ENCODE results near the gene RAD9A. TPM values are rescaled to one million over a fixed set of nuclear protein-coding genes. Genes with fewer than 3 reads are reported as not detected.
A peak's percentile ranks its signal among the peaks of the same experiment; 100 is the strongest.

The RAD9A gene
- total RNA-seq, 1 experiment from 2014 or later = 20.9 TPM

DNA sequence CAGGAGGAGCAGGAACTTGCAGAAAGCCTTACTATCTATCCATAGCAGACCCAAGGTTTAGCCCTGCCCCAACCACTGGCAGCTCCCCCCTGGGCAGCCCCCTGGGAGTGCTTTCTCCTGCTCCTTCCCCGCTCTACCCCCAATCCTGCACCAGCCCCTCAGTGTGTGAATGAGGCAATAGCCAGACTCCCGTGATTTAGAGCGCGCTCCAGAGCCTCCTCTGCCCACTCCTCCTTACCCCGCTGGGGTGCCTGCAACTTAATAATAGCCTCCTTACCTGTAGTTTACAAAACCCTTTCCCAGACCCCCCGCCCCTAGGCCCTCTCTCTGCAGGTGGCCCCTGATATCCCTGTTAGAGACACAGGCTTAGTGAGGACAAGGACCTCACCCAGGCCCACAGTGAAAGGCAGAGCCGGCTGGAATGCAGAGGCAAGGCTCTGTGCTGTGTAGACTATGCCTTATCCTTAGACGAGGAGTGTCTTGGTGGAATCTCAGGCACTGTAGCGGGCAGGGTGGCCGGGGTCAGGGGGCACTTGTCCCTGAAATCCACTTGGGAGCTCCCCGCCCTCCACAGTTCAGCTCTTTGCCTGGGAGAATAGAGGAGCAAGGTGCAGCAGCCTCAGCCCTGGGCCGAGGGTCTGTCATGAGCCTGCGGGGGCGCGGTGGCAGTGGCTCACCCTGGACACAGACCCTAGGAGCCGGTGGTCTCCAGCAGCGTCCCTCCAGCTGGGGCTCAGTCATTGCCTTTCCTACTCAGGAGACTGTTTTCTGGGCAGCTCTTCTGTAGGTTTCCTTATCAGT lies 19.4 kb downstream of the RAD9A start:
- WGBS (ENCODE audit: extremely low coverage, insufficient read length, low lambda C conversion rate) = no CpG with 5 or more reads among the region's 17 CpGs
- Mint-ChIP-seq H3K4me3 (no peak overlapping the region), H3K4me1 (peaks cover 17 to 32% of the 10 kb centered on the region in 2 experiments), H3K9me3 (no peaks in the 10 kb centered on the region; a peak in 1 of 5 replicates), H3K27ac (peak overlapping the region in 1 of 3 experiments; percentile 16; a peak in 1 of 7 replicates), H3K36me3 (ENCODE audit: insufficient read depth in 1 of 3, low read depth in 3 of 3) (no peaks in the 10 kb centered on the region), H3K27me3 (ENCODE audit: low read depth) (peaks cover 52% of the 10 kb centered on the region)
- Histone ChIP-seq H3K79me2 (ENCODE audit: insufficient read depth, low read length) (no peaks in the 10 kb centered on the region), H3K4me2 (ENCODE audit: insufficient read depth, insufficient read length, low read length) (no peak overlapping the region), H2BK20ac (ENCODE audit: low read depth, low read length, poor library complexity, severe bottlenecking) (no peak overlapping the region), H4K91ac (ENCODE audit: insufficient read length, low read depth, low read length) (no peak overlapping the region), H3T11ph (ENCODE audit: low read length) (no peak overlapping the region), H3K14ac (ENCODE audit: insufficient read depth, low read length) (no peak overlapping the region), H3K18ac (ENCODE audit: insufficient read length, low read depth, low read length) (no peak overlapping the region), H3K4me1 (ENCODE audit: insufficient read depth, low read length) (no peaks in the 10 kb centered on the region), H4K5ac (ENCODE audit: insufficient read length, low read depth, low read length) (no peak overlapping the region), H3K27me3 (ENCODE audit: insufficient read depth, low read length) (no peaks in the 10 kb centered on the region), H3K23ac (ENCODE audit: insufficient read length, low read depth, low read length) (no peak overlapping the region), H3K9ac (ENCODE audit: extremely low read depth, insufficient read length, low read length) (no peak overlapping the region), H4K8ac (replicated peaks; ENCODE audit: insufficient read length, low read depth, low read length) (no peak overlapping the region), H3K27ac (ENCODE audit: insufficient read length, low read depth, low read length) (no peak overlapping the region), H3K4ac (ENCODE audit: low read depth, low read length) (no peak overlapping the region), H3K56ac (ENCODE audit: insufficient read length, low read depth, low read length) (no peak overlapping the region), H2BK120ac (ENCODE audit: low read depth, low read length, poor library complexity, severe bottlenecking) (no peak overlapping the region), H3K23me2 (ENCODE audit: insufficient read length, low read depth, low read length, poor library complexity, severe bottlenecking) (no peaks in the 10 kb centered on the region), H3K9me3 (ENCODE audit: control insufficient read depth, low read depth, low read length) (no peaks in the 10 kb centered on the region), H3K79me1 (ENCODE audit: insufficient read depth, low read depth, low read length, poor library complexity, severe bottlenecking) (no peaks in the 10 kb centered on the region), H2BK12ac (ENCODE audit: insufficient read length, low read depth, low read length) (no peak overlapping the region), H4K20me1 (ENCODE audit: control insufficient read depth, insufficient read depth, insufficient read length) (no peaks in the 10 kb centered on the region), H2AFZ (ENCODE audit: low read length) (no peak overlapping the region), H2AK5ac (ENCODE audit: insufficient read length, low read length) (no peak overlapping the region), H2BK5ac (ENCODE audit: insufficient read length, low read length) (no peak overlapping the region), H2BK15ac (ENCODE audit: low read depth, low read length) (no peak overlapping the region)
- no peak for TF ChIP-seq CTCF (conservative IDR thresholded peaks at IDR 0.05)
- DNase-seq = no peak

Data from H9 (cell line).